ENCODE results near the gene PRKRIP1.

GRCh38 chr7:102469972-102470825, 74.0 kb downstream of the PRKRIP1 start:
- TF ChIP-seq CTCF (conservative IDR thresholded peaks at IDR 0.05) (no peak), ZFX (IDR thresholded peaks at IDR 0.05) (no peak)

All from C4-2B (cell line).